GM18517 (cell line): ENCODE data around the gene COBLL1.
"Not testable (repeated sequence)": the region's sequence is repeated elsewhere in the genome, so short reads cannot be mapped to it uniquely, and the experiment has no call there.

ENCODE experiments used
- ATAC-seq: cut with Tn5 transposase; IDR thresholded peaks from one replicate; pipeline ENCODE4 v1.9.1; 2021; ENCODE audit warnings: mild to moderate bottlenecking, moderate library complexity; ENCODE audit not compliant: unreplicated experiment

The COBLL1 gene

GRCh38 chr2:164841719-164842623 is at the start of gene COBLL1:
COBLL1 (minus strand) TSS chr2:164841823; CDS start chr2:164841196, 627 bp downstream.
- peak; percentile 58 for ATAC-seq

GRCh38 chr2:164890544-164890943 is 48.9 kb upstream of the COBLL1 start:
- ATAC-seq: no peak

- no peak for ATAC-seq
These were observed 47.0 kb upstream of the COBLL1 start for GRCh38 chr2:164888592-164888991.

GRCh38 chr2:164887434-164888144 is 46.0 kb upstream of the COBLL1 start:
- no peak for ATAC-seq

- ATAC-seq: no peak
These were observed 40.7 kb upstream of the COBLL1 start for GRCh38 chr2:164882276-164882675.

GRCh38 chr2:164881524-164881923 is 39.9 kb upstream of the COBLL1 start:
- no peak for ATAC-seq

GRCh38 chr2:164879901-164880535 is 38.4 kb upstream of the COBLL1 start:
- ATAC-seq: no peak

- ATAC-seq: no peak
These were observed 36.3 kb upstream of the COBLL1 start for GRCh38 chr2:164877927-164878326.

GRCh38 chr2:164877169-164877568 is 35.5 kb upstream of the COBLL1 start:
- no peak for ATAC-seq

- no peak for ATAC-seq
These were observed 33.9 kb upstream of the COBLL1 start for GRCh38 chr2:164875334-164876205.

GRCh38 chr2:164873210-164873908 is 31.7 kb upstream of the COBLL1 start:
- no peak for ATAC-seq

GRCh38 chr2:164871404-164871803 is 29.8 kb upstream of the COBLL1 start:
- ATAC-seq: no peak

GRCh38 chr2:164869420-164869772 is 27.8 kb upstream of the COBLL1 start:
- ATAC-seq: no peak

- no peak for ATAC-seq
These were observed 27.2 kb upstream of the COBLL1 start for GRCh38 chr2:164868563-164869419.

GRCh38 chr2:164867779-164868397 is 26.3 kb upstream of the COBLL1 start:
- no peak for ATAC-seq

GRCh38 chr2:164866381-164866780 is 24.8 kb upstream of the COBLL1 start:
- not testable (repeated sequence) for ATAC-seq

- no peak for ATAC-seq
These were observed 19.0 kb upstream of the COBLL1 start for GRCh38 chr2:164860694-164861042.

- not testable (repeated sequence) for ATAC-seq
These were observed 18.5 kb upstream of the COBLL1 start for GRCh38 chr2:164859906-164860693.
